ENCODE data around the gene CFAP61. TPM values are rescaled to one million over a fixed set of nuclear protein-coding genes. Genes with fewer than 3 reads are reported as not detected.

The CFAP61 gene
- polyA plus RNA-seq, 1 of the 3 experiments (the other 2 are of a cell fraction) = 0.26 TPM

- no peaks in the 10 kb centered on the region for H3K4me1 ChIP-seq (ENCODE audit: control insufficient read depth in 1 of 2, insufficient read depth in 2 of 2, low read depth in 1 of 2, low read length in 1 of 2)
- H3K4me3 ChIP-seq (ENCODE audit: low read depth in 2 of 2, low read length in 1 of 2) = no peak overlapping the region
- no peaks in the 10 kb centered on the region for H3F3A ChIP-seq (replicated peaks; ENCODE audit: insufficient read depth)
- no peaks in the 10 kb centered on the region for H3K36me3 ChIP-seq (replicated peaks in 1 of 2; ENCODE audit: control insufficient read depth in 1 of 2, insufficient read depth in 2 of 2, low read length in 1 of 2)
- no peak overlapping the region for H3K4me2 ChIP-seq
- CTCF ChIA-PET = no interaction called here
- no peaks in the 10 kb centered on the region for H3K79me2 ChIP-seq (ENCODE audit: insufficient read depth)
- 26% methylated on average over 2 of the region's 2 CpGs for WGBS (ENCODE audit: low lambda C conversion rate)
- POLR2A ChIA-PET = no interaction called here
- no peak for DNase-seq
- H4K20me1 ChIP-seq (ENCODE audit: insufficient read depth) = no peaks in the 10 kb centered on the region
- H3K9ac ChIP-seq = no peak overlapping the region
- TF ChIP-seq SMC3 (IDR thresholded peaks at IDR 0.05; ENCODE audit: low read depth, low read length) (no peak), REST (IDR thresholded peaks at IDR 0.05; ENCODE audit: low read depth, low read length) (no peak)
- no peaks in the 10 kb centered on the region for H3K9me2 ChIP-seq
- H3K27ac ChIP-seq (ENCODE audit: low read depth in 2 of 2, low read length in 1 of 2) = no peak overlapping the region
- H3K27me3 ChIP-seq (ENCODE audit: insufficient read depth) = no peaks in the 10 kb centered on the region
- H2AFZ ChIP-seq (ENCODE audit: low read depth) = no peak overlapping the region
- no peaks in the 10 kb centered on the region for H3K9me3 ChIP-seq
These were observed 91.3 kb downstream of the CFAP61 start for GRCh38 chr20:20143646-20144045.

GRCh38 chr20:20148779-20149178 is 96.4 kb downstream of the CFAP61 start:
- Histone ChIP-seq H3K4me2 (no peak overlapping the region), H3K9ac (no peak overlapping the region), H3K36me3 (replicated peaks in 1 of 2; ENCODE audit: control insufficient read depth in 1 of 2, insufficient read depth in 2 of 2, low read length in 1 of 2) (no peaks in the 10 kb centered on the region), H3K9me2 (no peaks in the 10 kb centered on the region), H3K27me3 (ENCODE audit: insufficient read depth) (no peaks in the 10 kb centered on the region), H4K20me1 (ENCODE audit: insufficient read depth) (no peaks in the 10 kb centered on the region), H3K4me1 (ENCODE audit: control insufficient read depth in 1 of 2, insufficient read depth in 2 of 2, low read depth in 1 of 2, low read length in 1 of 2) (no peaks in the 10 kb centered on the region), H3K9me3 (no peaks in the 10 kb centered on the region), H3K27ac (ENCODE audit: low read depth in 2 of 2, low read length in 1 of 2) (no peak overlapping the region), H3K79me2 (ENCODE audit: insufficient read depth) (no peaks in the 10 kb centered on the region), H3K4me3 (ENCODE audit: low read depth in 2 of 2, low read length in 1 of 2) (no peak overlapping the region), H3F3A (replicated peaks; ENCODE audit: insufficient read depth) (no peaks in the 10 kb centered on the region), H2AFZ (ENCODE audit: low read depth) (no peak overlapping the region)
- DNase-seq = no peak
- 16% methylated on average over 2 of the region's 2 CpGs for WGBS (ENCODE audit: low lambda C conversion rate)
- ChIA-PET CTCF (no interaction called here), POLR2A (no interaction called here)
- TF ChIP-seq JUND (IDR thresholded peaks at IDR 0.05) = no peak
- no peak for TF ChIP-seq ZBTB33 (IDR thresholded peaks at IDR 0.05; ENCODE audit: borderline replicate concordance, low read depth)
- TF ChIP-seq NFIC (IDR thresholded peaks at IDR 0.05; ENCODE audit: borderline replicate concordance) = no peak
- TF ChIP-seq MEF2A (IDR thresholded peaks at IDR 0.05; ENCODE audit: borderline replicate concordance, low read depth) = no peak
- TF ChIP-seq RAD21 (IDR thresholded peaks at IDR 0.05; ENCODE audit: low read length) = no peak
- no peak for TF ChIP-seq REST (IDR thresholded peaks at IDR 0.05; ENCODE audit: low read depth, low read length)
- no peak for TF ChIP-seq EP300 (IDR thresholded peaks at IDR 0.05; ENCODE audit: borderline replicate concordance in 1 of 2, low read depth in 1 of 2, low read length in 1 of 2)
- TF ChIP-seq MAX (IDR thresholded peaks at IDR 0.05; ENCODE audit: low read depth) = no peak
- TF ChIP-seq TCF12 (IDR thresholded peaks at IDR 0.05) = no peak
- no peak for TF ChIP-seq USF2 (IDR thresholded peaks at IDR 0.05; ENCODE audit: borderline replicate concordance, low read depth, low read length)
- TF ChIP-seq GABPA (IDR thresholded peaks at IDR 0.05; ENCODE audit: low read depth) = no peak
- TF ChIP-seq CHD2 (IDR thresholded peaks at IDR 0.05; ENCODE audit: low read length, partially characterized antibody) = no peak
- TF ChIP-seq SIN3A (IDR thresholded peaks at IDR 0.05; ENCODE audit: borderline replicate concordance, low read depth, low read length) = no peak
- no peak for TF ChIP-seq IRF3 (IDR thresholded peaks at IDR 0.05; ENCODE audit: low read depth, low read length)
- no peak for TF ChIP-seq FOXM1 (IDR thresholded peaks at IDR 0.05; ENCODE audit: low read depth)
- no peak for TF ChIP-seq RCOR1 (IDR thresholded peaks at IDR 0.05; ENCODE audit: low read length)
